GM12875 (cell line): ENCODE measurements around the gene MTFMT.
A peak's percentile ranks its signal among the peaks of the same experiment; 100 is the strongest.

Experiments used
- H3K4me3 ChIP-seq: one replicate; pipeline ENCODE4 v1.5.1; 2011; ENCODE audit warnings: low read depth, low read length, control low read depth
- TF ChIP-seq, protein P1 (sequence below): IDR thresholded peaks from 2 replicates; pipeline ENCODE4 v1.5.1; 2011; ENCODE audit warnings: low read depth, mild to moderate bottlenecking, control low read depth, inconsistent platforms, low read length, moderate library complexity, borderline replicate concordance; ENCODE audit not compliant: insufficient read depth

Gene MTFMT

DNA sequence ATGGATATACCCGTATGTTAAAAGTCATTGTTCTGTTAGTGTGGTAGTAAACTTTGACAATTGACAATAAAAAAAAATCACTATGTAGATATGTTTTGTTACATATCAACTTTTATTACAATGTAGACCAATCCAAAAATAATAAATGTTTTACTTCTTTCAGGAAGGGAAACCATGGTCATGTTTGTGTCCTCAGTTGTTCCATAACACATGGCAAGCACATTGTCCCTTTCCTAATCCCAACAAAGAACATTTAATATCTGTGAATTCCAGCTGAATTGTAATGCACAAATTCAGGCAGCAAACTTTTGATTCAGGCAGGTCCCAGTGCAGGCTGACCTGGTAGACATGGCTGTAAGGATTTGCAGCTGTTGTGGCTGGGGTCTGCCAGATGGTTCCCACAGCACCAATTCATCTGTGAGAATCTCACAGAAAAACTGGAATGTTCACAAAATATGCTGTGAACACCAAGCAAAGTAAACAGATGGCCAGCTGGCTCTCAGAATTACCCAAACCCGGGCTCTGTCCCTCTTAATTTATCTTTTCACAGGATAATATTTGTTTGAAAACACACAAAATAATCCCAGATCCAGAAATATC, 37.8 kb downstream of the MTFMT start:
- no peak overlapping the region for H3K4me3 ChIP-seq
- TF ChIP-seq, protein P1, sequence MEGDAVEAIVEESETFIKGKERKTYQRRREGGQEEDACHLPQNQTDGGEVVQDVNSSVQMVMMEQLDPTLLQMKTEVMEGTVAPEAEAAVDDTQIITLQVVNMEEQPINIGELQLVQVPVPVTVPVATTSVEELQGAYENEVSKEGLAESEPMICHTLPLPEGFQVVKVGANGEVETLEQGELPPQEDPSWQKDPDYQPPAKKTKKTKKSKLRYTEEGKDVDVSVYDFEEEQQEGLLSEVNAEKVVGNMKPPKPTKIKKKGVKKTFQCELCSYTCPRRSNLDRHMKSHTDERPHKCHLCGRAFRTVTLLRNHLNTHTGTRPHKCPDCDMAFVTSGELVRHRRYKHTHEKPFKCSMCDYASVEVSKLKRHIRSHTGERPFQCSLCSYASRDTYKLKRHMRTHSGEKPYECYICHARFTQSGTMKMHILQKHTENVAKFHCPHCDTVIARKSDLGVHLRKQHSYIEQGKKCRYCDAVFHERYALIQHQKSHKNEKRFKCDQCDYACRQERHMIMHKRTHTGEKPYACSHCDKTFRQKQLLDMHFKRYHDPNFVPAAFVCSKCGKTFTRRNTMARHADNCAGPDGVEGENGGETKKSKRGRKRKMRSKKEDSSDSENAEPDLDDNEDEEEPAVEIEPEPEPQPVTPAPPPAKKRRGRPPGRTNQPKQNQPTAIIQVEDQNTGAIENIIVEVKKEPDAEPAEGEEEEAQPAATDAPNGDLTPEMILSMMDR: no peak

DNA sequence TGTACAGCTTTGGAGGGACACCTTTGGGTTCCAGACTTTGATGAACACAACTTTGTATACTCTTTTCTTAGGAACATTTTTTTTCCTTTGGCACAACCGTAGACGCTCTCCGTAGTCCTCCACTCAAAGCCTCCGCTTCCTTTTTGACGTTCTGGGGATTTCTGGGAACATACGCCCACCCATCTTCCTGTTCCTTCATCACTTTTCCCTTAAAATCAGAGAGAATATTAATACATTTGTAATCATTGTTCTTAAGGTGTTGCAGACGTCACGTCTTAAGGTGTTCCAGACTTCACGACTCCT, 39.3 kb downstream of the MTFMT start:
- H3K4me3 ChIP-seq: peak overlapping the region; percentile 84
- TF ChIP-seq, protein P1: no peak

DNA sequence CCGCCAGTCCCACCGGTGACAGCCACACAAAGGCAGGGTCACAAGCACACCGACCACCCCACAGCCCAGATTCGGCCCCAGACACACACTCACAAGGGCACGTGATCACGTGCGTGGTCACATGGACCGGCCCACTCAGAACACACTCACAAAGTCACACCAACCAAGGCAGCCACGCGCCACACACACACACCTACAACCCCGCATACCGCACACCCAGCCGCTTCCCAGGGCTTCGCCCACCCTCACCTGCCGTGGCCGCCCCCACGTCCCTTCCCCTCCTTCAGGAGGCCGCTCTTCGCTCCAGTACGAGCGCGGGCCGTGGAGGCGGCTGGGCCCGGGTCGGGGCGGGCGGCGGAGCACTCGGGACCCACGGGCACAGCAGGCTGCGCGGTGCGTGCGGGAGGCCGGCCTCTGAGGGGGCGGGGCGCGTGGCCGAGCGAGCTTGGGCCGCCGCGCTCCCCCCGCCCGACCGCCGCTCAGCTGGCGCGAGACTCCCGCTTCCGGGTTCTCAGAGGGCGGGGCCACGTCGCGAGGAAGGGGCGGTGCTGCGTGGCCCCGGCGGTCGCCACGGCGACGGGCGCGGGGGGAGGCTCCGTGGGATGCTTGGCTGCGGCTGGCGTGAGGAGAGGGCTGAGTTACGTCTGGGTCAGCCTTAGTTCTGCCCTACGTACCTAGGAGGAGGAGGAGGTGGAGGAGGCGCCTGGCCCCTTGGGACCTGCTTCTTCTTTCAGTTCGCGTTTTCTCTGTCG, 39.8 kb downstream of the MTFMT start, which contains the start of gene SPG21:
SPG21 (minus strand) TSS at position 499 of the 752 bp plus-strand sequence. CDS start 6,345 bp downstream, outside the sequence.
- peak within 1 kb of the TSS; percentile 84 for H3K4me3 ChIP-seq
- TF ChIP-seq, protein P1: no peak

DNA sequence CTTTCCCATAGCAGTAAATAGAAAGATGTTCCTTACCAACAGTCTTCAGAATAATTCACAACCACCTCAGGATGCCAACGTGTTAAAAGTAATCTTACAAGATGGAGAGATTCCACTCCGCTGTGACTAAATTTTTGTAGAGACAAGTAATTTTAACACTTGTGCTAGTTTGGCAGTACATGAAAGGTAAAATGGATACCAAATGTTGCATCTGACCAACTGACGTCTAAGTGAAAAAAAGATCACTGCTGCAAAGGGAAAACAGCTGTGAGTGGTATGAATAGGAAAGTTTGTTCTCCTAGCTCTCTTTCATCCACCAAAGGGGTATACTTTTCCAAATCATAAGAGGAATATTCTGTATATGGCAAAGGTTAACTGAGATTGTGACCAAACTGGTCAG, 42.3 kb downstream of the MTFMT start:
- TF ChIP-seq, protein P1: no peak
- no peak overlapping the region for H3K4me3 ChIP-seq

DNA sequence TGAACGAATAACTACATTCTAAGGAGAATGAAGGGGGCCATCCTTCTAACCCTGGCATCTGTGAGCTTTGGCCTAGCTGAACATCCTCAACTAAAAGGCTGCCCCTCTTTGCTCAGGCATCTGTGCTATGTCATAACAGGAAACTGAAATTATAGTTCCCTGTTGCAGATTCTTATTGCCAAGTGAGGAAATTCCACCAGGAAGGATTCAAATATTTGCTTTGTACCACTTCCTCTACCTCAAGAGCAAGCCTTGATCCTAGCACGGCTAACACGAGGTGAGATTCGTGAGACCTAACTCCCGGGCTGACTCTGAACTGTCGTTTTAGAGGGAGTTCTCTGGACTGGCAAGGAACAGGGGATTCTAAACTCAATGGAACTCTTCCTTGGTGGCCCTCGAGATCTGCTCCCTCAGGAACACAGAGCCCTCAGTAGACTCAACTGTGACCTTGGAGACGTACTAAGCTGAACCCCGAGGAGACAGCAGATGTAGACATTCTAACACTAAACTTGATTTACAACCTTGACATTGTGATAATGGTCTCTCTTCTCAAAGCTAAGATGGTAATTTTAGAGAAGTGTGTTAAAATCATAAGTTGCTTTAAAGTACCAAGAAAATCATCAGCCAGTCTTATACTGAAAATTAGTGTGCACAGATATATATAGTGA, 43.9 kb downstream of the MTFMT start:
- H3K4me3 ChIP-seq: no peak overlapping the region
- TF ChIP-seq, protein P1: no peak

DNA sequence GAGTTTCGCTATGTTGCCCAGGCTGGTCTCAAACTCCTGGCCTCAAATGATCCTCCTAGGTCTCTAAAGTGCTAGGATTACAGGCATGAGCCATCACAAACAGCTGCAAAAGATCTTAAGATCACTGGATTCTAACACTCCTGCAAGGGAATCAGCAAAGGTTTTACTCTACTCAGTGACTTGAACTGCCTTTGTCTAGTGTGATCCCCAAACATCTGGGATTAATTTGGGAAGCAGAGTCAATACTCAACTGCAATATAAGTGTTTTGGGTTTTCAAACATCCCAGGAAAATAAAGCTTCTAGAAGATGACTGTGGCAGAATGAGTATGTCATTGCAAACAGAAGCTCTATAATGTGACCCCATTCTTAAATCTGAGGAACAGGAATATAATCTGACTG, 47.0 kb downstream of the MTFMT start:
- no peak overlapping the region for H3K4me3 ChIP-seq
- TF ChIP-seq, protein P1: no peak
